PC-9 (cell line): ENCODE measurements around the gene ARPP21.

Source experiments
- EZH2 ChIP-seq: fragments of 200-600 bp; sonication (generic); IDR thresholded peaks from 2 replicates; pipeline ENCODE4 v1.8.0; 2017; ENCODE audit warnings: antibody characterized with exemption, low read depth
- TF ChIP-seq, protein P1 (sequence below): fragments of 200-600 bp; sonication (generic); conservative IDR thresholded peaks from 2 replicates; pipeline ENCODE4 v1.6.1; 2017; ENCODE audit warnings: mixed run types, antibody characterized with exemption, mild to moderate bottlenecking, moderate library complexity

DNA sequence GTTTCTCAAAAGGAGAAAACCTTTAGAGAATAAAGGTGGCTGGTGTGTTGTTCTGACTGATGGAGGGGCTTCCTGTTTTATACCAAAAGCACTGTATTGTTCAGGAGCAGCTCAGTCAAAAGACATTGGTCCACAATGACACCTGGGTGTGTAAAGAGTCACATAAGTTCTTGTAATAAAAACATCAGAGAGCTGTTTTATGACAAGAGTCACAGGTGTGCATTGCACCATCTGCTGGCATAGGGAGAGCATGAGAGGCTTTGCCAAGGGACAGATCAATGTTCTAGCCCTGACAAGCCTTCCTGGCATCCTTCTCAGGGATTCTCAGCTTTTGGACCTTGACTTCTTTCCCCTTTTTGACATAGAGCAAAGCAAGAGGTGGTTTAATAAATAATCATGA, 20.4 kb downstream of the ARPP21 start:
- TF ChIP-seq, protein P1, sequence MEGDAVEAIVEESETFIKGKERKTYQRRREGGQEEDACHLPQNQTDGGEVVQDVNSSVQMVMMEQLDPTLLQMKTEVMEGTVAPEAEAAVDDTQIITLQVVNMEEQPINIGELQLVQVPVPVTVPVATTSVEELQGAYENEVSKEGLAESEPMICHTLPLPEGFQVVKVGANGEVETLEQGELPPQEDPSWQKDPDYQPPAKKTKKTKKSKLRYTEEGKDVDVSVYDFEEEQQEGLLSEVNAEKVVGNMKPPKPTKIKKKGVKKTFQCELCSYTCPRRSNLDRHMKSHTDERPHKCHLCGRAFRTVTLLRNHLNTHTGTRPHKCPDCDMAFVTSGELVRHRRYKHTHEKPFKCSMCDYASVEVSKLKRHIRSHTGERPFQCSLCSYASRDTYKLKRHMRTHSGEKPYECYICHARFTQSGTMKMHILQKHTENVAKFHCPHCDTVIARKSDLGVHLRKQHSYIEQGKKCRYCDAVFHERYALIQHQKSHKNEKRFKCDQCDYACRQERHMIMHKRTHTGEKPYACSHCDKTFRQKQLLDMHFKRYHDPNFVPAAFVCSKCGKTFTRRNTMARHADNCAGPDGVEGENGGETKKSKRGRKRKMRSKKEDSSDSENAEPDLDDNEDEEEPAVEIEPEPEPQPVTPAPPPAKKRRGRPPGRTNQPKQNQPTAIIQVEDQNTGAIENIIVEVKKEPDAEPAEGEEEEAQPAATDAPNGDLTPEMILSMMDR: no peak
- no peak for TF ChIP-seq EZH2
